HFFc6 (cell line): ENCODE data around the gene PRR20G. TPM values are rescaled to one million over a fixed set of nuclear protein-coding genes. Genes with fewer than 3 reads are reported as not detected.

Experiments used
- DNase-seq: peaks from one replicate; pipeline ENCODE4 v3.0.0-alpha.2; 2018
- H3K27ac Mint-ChIP-seq: 2 replicates; pipeline ENCODE4 v1.8.0; 2020; ENCODE audit warnings: mild to moderate bottlenecking, mixed read lengths
- H3K27me3 Mint-ChIP-seq: 2 replicates; pipeline ENCODE4 v1.8.0; 2021; ENCODE audit warnings: mild to moderate bottlenecking, moderate library complexity, mixed read lengths; ENCODE audit not compliant: insufficient read depth
- H3K36me3 Mint-ChIP-seq: 2 replicates; pipeline ENCODE4 v1.8.0; 2021; ENCODE audit warnings: low read depth, mixed read lengths
- H3K4me1 Mint-ChIP-seq: 2 replicates; pipeline ENCODE4 v1.8.0; 2020; ENCODE audit warnings: low read depth, mixed read lengths
- H3K4me3 Mint-ChIP-seq: 2 replicates; pipeline ENCODE4 v1.8.0; 2020; ENCODE audit warnings: mild to moderate bottlenecking, moderate library complexity, mixed read lengths
- H3K9me3 Mint-ChIP-seq: 2 replicates; pipeline ENCODE4 v1.8.0; 2020; ENCODE audit warnings: mild to moderate bottlenecking, mixed read lengths
- total RNA-seq, 6 experiments: library from RNA; stranded (reverse); fragmentation: NEBNext Ultra II Directional; extraction: Animal tissue kit (Norgen Biotek cat#: 25700); gene quantifications; 2 replicates in 1 of 6; 3 replicates in 5 of 6; pipeline ENCODE4 v1.2.3, GENCODE V29; 2021
- TF ChIP-seq, protein P1 (sequence below): fragments of 200-600 bp; sonication (generic); IDR thresholded peaks from 2 replicates; pipeline ENCODE4 v1.5.0; 2021; ENCODE audit warnings: antibody characterized with exemption, mild to moderate bottlenecking

The PRR20G gene
- total RNA-seq, 6 experiments from 2014 or later = not detected

DNA sequence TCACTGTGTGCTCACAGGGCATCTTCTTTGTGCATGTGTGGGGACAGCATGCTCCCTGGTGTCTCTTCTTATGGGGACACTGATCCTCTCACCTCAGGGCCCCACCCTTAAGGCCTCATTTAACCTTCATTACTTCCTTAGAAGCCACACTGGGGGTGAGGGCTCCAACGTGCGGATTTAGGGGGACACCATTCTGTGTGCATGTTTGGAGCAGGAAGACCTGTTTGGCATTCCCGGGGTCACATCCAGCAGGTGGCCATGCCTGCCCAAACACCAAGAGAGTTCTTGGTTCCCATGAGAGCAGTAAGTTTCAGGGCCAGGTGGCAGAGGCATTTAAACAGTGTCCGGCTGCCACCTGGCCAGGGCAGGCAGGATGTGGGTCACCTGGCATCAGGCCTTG, 24.8 kb downstream of the PRR20G start:
- no peak for DNase-seq
- Mint-ChIP-seq H3K36me3 (no peaks in the 10 kb centered on the region), H3K9me3 (no peaks in the 10 kb centered on the region; the same call in 1 of the 2 replicates), H3K27me3 (peaks cover 52% of the 10 kb centered on the region), H3K27ac (no peak overlapping the region), H3K4me1 (0 out of 2 replicates have a peak, but pooled peaks cover 6% of the 10 kb centered on the region), H3K4me3 (no peak overlapping the region)
- TF ChIP-seq, protein P1, sequence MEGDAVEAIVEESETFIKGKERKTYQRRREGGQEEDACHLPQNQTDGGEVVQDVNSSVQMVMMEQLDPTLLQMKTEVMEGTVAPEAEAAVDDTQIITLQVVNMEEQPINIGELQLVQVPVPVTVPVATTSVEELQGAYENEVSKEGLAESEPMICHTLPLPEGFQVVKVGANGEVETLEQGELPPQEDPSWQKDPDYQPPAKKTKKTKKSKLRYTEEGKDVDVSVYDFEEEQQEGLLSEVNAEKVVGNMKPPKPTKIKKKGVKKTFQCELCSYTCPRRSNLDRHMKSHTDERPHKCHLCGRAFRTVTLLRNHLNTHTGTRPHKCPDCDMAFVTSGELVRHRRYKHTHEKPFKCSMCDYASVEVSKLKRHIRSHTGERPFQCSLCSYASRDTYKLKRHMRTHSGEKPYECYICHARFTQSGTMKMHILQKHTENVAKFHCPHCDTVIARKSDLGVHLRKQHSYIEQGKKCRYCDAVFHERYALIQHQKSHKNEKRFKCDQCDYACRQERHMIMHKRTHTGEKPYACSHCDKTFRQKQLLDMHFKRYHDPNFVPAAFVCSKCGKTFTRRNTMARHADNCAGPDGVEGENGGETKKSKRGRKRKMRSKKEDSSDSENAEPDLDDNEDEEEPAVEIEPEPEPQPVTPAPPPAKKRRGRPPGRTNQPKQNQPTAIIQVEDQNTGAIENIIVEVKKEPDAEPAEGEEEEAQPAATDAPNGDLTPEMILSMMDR = no peak

DNA sequence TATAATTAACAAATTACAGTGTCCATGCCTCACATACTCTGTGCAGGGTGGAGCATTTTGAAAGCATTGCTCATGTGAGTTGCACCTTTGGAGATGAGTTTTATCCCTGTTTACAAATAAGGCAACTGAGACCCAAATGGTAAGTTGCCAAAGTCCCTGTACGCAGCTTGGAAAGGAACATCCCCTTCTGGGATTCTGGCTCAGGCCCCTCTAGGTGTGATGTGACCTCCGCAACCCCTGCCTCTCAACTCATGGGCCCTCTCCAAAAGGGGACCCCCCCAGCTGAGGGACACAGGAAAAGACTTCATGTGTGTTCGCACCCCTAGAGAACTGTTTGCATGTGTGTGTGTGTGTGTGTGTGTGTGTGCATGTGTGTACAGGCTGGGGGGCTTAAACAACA, 25.3 kb downstream of the PRR20G start:
- no peak for DNase-seq
- Mint-ChIP-seq H3K4me1 (0 out of 2 replicates have a peak, but pooled peaks cover 6% of the 10 kb centered on the region), H3K27ac (no peak overlapping the region), H3K9me3 (no peaks in the 10 kb centered on the region), H3K36me3 (no peaks in the 10 kb centered on the region), H3K4me3 (no peak overlapping the region), H3K27me3 (peaks cover 53% of the 10 kb centered on the region)
- TF ChIP-seq, protein P1 = no peak

DNA sequence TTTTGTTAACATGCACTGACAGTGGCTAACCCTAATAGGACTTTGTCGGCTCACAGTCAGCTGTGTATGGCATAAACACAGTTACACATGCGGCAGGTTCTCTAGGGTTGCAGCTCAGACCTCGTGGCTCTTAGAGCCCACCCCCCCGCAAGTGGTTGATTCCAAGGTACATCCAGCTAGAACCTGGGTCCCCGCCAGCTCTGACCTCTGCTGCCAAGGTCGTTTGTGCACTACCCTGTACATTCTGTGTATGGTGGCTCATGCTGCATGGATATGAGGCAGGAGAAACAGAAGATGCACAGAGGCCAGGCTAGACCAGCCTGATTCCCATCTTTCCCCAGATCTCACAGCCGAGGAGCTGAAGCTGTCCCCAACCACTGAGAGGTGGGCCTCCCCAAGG, 25.9 kb downstream of the PRR20G start:
- H3K27me3 Mint-ChIP-seq = peaks cover 50% of the 10 kb centered on the region
- no peak overlapping the region for H3K4me3 Mint-ChIP-seq
- TF ChIP-seq, protein P1 = no peak

DNA sequence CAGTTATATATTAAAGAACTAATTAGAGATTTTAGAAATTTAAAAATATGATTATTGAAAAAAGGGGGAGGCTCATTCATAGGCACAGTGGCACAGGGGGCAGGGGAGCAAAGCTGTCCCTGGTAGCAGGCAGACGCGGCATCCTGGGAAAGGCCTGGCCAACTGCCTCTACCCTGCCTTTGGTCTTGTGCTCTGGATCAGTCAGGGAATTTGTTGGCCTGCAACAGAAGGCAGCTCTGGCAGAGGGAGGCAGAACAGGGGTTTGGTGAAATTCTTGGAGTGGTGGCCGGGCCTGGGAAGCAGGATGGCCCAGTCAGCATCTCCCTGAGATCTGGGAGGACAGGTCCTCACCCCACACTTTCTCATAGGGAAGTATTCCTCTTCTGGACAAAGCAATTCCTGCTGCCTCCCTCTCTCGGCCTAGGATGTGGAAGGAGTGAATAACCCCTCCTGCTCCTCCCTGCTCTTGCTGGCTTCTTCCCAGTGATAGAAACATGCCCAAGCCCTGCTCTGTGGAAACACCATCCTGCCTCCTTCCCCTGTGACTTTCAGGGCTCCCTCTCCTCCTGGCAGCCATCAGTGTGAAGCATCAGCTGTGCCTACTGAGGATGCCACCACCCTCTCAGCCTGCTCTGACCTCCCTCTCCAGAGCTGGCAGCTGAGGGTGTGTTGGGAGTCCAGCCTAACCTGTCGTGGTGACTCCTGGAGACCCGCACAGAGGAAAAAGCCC, 26.9 kb downstream of the PRR20G start:
- no peak overlapping the region for H3K27ac Mint-ChIP-seq
- DNase-seq = no peak

More for the DNA sequence above, 25.9 kb downstream of the PRR20G start:
- no peak overlapping the region for H3K27ac Mint-ChIP-seq
- no peaks in the 10 kb centered on the region for H3K9me3 Mint-ChIP-seq
- DNase-seq = no peak
- H3K4me1 Mint-ChIP-seq = 0 out of 2 replicates have a peak, but pooled peaks cover 6% of the 10 kb centered on the region
- H3K36me3 Mint-ChIP-seq = no peaks in the 10 kb centered on the region

DNA sequence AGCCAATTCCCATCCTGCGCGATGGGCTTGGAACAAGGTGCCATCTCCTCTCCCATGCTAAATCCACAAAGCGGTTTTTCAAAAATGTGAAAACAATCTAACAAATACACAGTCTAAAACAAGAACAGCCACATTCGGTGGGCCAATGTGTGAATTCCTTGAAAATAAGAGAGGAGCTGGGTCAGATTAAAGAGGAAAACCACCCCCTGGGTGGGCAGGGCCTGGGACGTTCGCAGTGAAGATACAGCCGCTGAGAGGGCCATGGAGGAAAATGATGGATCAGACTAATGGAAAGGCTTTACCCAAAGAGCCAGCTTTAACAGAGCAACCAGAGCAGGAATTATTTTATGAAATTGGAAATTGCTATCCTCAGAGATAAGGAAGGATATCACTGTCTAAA, 27.4 kb downstream of the PRR20G start:
- Mint-ChIP-seq H3K4me1 (0 out of 2 replicates have a peak, but pooled peaks cover 6% of the 10 kb centered on the region), H3K27me3 (peaks cover 50% of the 10 kb centered on the region), H3K4me3 (no peak overlapping the region), H3K36me3 (no peaks in the 10 kb centered on the region), H3K27ac (no peak overlapping the region), H3K9me3 (no peaks in the 10 kb centered on the region)
- DNase-seq = no peak
- TF ChIP-seq, protein P1 = no peak

More for the DNA sequence above, 26.9 kb downstream of the PRR20G start:
- Mint-ChIP-seq H3K36me3 (no peaks in the 10 kb centered on the region), H3K4me1 (0 out of 2 replicates have a peak, but pooled peaks cover 6% of the 10 kb centered on the region), H3K4me3 (no peak overlapping the region), H3K9me3 (no peaks in the 10 kb centered on the region), H3K27me3 (peaks cover 52% of the 10 kb centered on the region)
- TF ChIP-seq, protein P1 = no peak
